C4-2B (cell line): Measurements from ENCODE around the gene NUP43.

Experiments
- CTCF ChIP-seq: fragments of 450-650 bp; conservative IDR thresholded peaks from 2 replicates; pipeline ENCODE4 v1.5.1; 2017; ENCODE audit warnings: mild to moderate bottlenecking
- ZFX ChIP-seq: fragments of 450-650 bp; IDR thresholded peaks from 2 replicates; pipeline ENCODE4 v1.6.1; 2017

GRCh38 chr6:149728499-149729234 is 17.7 kb downstream of the NUP43 start:
- no peak for TF ChIP-seq CTCF
- no peak for TF ChIP-seq ZFX
